ENCODE data around the gene SRRM3. TPM values are rescaled to one million over a fixed set of nuclear protein-coding genes. Genes with fewer than 3 reads are reported as not detected.
"Not testable (repeated sequence)": the region's sequence is repeated elsewhere in the genome, so short reads cannot be mapped to it uniquely, and the experiment has no call there.

SRRM3 gene
- total RNA-seq, 3 donors from 2014 or later (not counting 1 experiment from before 2014, with no cell fraction given), result not detected

DNA sequence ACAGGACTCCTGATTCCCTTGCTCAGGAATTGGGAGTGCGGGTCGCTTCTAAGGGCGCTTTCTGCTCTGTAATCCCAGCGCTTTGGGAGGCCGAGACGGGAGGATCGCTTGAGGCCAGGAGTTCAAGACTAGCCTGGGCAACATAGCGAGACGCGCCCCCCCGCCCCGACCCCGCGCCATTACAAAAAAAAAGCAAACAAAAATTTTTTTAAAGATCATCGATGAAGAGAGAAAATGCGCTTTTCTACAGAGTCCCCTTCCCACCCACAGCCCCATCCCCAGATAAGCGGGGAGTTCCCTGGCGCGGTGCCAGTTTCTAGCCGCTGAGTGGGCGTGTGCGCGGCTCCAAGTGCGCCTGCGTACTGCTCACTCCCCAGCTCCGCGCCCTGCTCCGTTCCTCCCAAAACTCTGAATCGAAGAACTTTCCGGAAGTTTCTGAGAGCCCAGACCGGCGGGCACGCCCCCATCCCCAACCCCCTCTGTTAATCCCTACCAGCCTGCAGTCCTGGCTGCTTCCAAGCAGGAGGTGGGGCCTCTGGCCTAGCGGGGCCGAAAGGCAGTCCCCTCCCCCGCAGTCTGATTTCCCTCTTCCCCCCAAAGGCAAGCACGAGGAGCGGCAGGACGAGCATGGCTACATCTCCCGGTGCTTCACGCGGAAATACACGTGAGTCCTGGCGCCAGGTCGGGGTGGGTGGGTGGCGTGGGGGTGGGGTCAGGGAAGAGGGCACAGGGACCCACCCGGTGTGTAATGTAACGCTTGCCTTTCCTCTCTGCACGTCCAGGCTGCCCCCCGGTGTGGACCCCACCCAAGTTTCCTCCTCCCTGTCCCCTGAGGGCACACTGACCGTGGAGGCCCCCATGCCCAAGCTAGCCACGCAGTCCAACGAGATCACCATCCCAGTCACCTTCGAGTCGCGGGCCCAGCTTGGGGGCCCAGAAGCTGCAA lies 101.8 kb downstream of the SRRM3 start:
- H3K27me3 ChIP-seq (ENCODE audit: control insufficient read depth, insufficient read depth, low read length), result no peaks in the 10 kb centered on the region
- TF ChIP-seq, protein P1, sequence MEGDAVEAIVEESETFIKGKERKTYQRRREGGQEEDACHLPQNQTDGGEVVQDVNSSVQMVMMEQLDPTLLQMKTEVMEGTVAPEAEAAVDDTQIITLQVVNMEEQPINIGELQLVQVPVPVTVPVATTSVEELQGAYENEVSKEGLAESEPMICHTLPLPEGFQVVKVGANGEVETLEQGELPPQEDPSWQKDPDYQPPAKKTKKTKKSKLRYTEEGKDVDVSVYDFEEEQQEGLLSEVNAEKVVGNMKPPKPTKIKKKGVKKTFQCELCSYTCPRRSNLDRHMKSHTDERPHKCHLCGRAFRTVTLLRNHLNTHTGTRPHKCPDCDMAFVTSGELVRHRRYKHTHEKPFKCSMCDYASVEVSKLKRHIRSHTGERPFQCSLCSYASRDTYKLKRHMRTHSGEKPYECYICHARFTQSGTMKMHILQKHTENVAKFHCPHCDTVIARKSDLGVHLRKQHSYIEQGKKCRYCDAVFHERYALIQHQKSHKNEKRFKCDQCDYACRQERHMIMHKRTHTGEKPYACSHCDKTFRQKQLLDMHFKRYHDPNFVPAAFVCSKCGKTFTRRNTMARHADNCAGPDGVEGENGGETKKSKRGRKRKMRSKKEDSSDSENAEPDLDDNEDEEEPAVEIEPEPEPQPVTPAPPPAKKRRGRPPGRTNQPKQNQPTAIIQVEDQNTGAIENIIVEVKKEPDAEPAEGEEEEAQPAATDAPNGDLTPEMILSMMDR (IDR thresholded peaks at IDR 0.05), result no peak
- no peaks in the 10 kb centered on the region for H3K36me3 Mint-ChIP-seq

DNA sequence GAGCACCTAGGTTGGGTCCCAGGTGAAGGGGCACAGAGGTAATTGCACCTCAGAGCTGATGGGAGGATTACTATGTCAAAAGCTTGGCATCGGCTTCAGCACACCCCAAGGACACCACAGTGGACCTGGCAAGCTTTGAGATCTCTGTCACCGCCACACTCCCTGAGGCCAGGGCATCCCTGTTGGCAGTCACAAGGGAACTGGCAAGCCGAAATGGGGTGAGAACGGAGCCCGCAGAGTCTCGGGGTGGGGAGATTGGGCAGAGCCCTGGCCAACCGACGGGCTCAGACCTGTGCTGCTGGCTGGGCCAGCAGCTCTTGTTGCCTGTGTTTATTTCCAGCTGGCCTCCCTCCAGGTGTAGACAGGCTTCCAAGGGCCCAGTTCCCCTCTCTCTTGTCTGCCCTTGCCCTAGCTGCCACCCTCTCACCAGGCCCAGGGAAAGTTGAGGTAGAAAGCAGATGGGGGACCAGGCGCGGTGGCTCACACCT lies 103.2 kb downstream of the SRRM3 start:
- Histone ChIP-seq H3K4me3 (ENCODE audit: low read length) (no peak overlapping the region), H3K4me1 (ENCODE audit: control insufficient read depth, insufficient read depth, low read length) (peaks cover 25% of the 10 kb centered on the region), H3K36me3 (ENCODE audit: control insufficient read depth, insufficient read depth, low read length) (no peaks in the 10 kb centered on the region), H3K27ac (ENCODE audit: low read length) (no peak overlapping the region), H3K9me3 (ENCODE audit: control insufficient read depth, insufficient read depth, low read length) (no peaks in the 10 kb centered on the region), H3K27me3 (ENCODE audit: control insufficient read depth, insufficient read depth, low read length) (no peaks in the 10 kb centered on the region)
- H3K9me3 Mint-ChIP-seq, result no peaks in the 10 kb centered on the region
- TF ChIP-seq, protein P1 (IDR thresholded peaks at IDR 0.05), result no peak
- H3K27ac Mint-ChIP-seq, result no peak overlapping the region
- no peaks in the 10 kb centered on the region for H3K36me3 Mint-ChIP-seq
- DNase-seq, result no peak
- WGBS (ENCODE audit: insufficient coverage), result 94% methylated on average over 10 of the region's 10 CpGs
- H3K27me3 Mint-ChIP-seq (ENCODE audit: low read depth in 2 of 2), result peaks cover 0 to 2% of the 10 kb centered on the region in 2 donors
- ATAC-seq, result no peak
- H3K4me3 Mint-ChIP-seq, result peak overlapping the region; percentile 6
- intact Hi-C loops (cut with micrococcal nuclease), result no loop called here
- H3K4me1 Mint-ChIP-seq, result peaks cover 5 to 21% of the 10 kb centered on the region in 2 donors

More for the DNA sequence above, 101.8 kb downstream of the SRRM3 start:
- peaks cover 5 to 21% of the 10 kb centered on the region in 2 donors for H3K4me1 Mint-ChIP-seq
- H3K4me1 ChIP-seq (ENCODE audit: control insufficient read depth, insufficient read depth, low read length), result peaks cover 25% of the 10 kb centered on the region
- WGBS (ENCODE audit: insufficient coverage), result 2% methylated on average over 56 of the region's 56 CpGs
- peak overlapping the region; percentile 88 for H3K4me3 Mint-ChIP-seq
- no peaks in the 10 kb centered on the region for H3K9me3 Mint-ChIP-seq
- no peaks in the 10 kb centered on the region for H3K9me3 ChIP-seq (ENCODE audit: control insufficient read depth, insufficient read depth, low read length)
- peak overlapping the region in 1 of 2 donors; percentile 80 for H3K27ac Mint-ChIP-seq
- peak; percentile 58 to 93 for DNase-seq
- ATAC-seq, result peak; percentile 50 to 65 (median 58)
- intact Hi-C loops (cut with micrococcal nuclease), result loop anchor here (1.0 kb wide), 1 partner anchor 11 kb away; no protein-coding TSS in a partner anchor
- peak overlapping the region; percentile 72 for H3K4me3 ChIP-seq (ENCODE audit: low read length)
- H3K27me3 Mint-ChIP-seq (ENCODE audit: low read depth in 2 of 2), result peaks cover 0 to 2% of the 10 kb centered on the region in 2 donors
- H3K27ac ChIP-seq (ENCODE audit: low read length), result peak overlapping the region; percentile 28
- no peaks in the 10 kb centered on the region for H3K36me3 ChIP-seq (ENCODE audit: control insufficient read depth, insufficient read depth, low read length)

DNA sequence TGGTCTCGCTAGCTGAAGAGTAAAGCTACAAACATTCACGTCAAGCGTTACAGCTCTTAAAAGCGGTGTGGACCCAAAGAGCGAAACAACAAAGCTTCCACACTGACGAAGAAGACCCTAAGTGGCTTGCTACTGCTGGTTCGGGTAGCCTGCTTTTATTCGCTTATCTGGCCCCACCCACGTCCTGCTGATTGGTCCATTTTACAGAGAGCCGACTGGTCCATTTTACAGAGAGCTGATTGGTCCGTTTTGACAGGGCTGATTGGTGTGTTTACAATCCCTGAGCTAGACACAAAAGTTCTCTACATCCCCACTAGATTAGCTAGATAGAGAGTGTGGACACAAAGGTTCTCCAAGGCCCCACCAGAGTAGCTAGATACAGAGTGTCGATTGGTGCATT lies 107.2 kb downstream of the SRRM3 start:
- H3K4me3 Mint-ChIP-seq; H3K27me3 Mint-ChIP-seq (ENCODE audit: low read depth in 2 of 2); H3K9me3 Mint-ChIP-seq; H3K36me3 ChIP-seq (ENCODE audit: control insufficient read depth, insufficient read depth, low read length); H3K27ac Mint-ChIP-seq; H3K36me3 Mint-ChIP-seq; DNase-seq; H3K4me1 Mint-ChIP-seq; H3K9me3 ChIP-seq (ENCODE audit: control insufficient read depth, insufficient read depth, low read length); H3K4me1 ChIP-seq (ENCODE audit: control insufficient read depth, insufficient read depth, low read length); H3K4me3 ChIP-seq (ENCODE audit: low read length); H3K27ac ChIP-seq (ENCODE audit: low read length); H3K27me3 ChIP-seq (ENCODE audit: control insufficient read depth, insufficient read depth, low read length); intact Hi-C loops (cut with micrococcal nuclease); ATAC-seq: not testable (repeated sequence)
- WGBS (ENCODE audit: insufficient coverage), result 83% methylated on average over 12 of the region's 12 CpGs

DNA sequence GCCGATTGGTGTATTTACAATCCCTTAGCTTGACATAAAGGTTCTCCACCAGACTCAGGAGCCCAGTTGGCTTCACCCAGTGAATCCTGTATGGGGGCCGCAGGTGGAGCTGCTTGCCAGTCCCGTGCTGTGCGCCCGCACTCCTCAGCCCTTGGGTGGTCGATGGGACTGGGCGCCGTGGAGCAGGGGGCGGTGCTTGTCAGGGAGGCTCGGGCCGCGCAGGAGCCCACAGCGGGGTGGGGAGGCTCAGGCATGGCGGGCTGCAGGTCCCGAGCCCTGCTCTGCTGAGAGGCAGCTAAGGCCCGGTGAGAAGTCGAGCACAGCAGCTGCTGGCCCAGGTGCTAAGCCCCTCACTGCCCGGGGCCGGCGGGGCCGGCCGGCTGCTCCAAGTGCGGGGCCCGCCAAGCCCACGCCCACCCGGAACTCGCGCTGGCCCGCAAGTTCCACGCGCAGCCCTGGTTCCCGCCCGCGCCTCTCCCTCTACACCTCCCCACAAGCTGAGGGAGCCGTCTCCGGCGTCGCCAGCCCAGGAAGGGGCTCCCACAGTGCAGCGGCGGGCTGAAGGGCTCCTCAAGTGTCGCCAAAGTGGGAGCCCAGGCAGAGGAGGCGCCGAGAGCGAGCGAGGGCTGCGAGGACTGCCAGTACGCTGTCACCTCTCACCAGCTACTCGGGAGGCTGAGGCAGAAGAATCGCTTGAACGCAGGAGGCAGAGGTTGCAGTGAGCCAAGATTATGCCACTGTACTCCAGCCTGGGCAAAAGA lies 107.8 kb downstream of the SRRM3 start:
- not testable (repeated sequence) for H3K9me3 ChIP-seq (ENCODE audit: control insufficient read depth, insufficient read depth, low read length); H3K27me3 Mint-ChIP-seq (ENCODE audit: low read depth in 2 of 2); H3K27ac ChIP-seq (ENCODE audit: low read length); ATAC-seq; H3K4me1 ChIP-seq (ENCODE audit: control insufficient read depth, insufficient read depth, low read length); H3K36me3 ChIP-seq (ENCODE audit: control insufficient read depth, insufficient read depth, low read length); H3K9me3 Mint-ChIP-seq; H3K27ac Mint-ChIP-seq; H3K4me3 ChIP-seq (ENCODE audit: low read length); DNase-seq; H3K36me3 Mint-ChIP-seq; H3K4me1 Mint-ChIP-seq; H3K4me3 Mint-ChIP-seq; H3K27me3 ChIP-seq (ENCODE audit: control insufficient read depth, insufficient read depth, low read length)
- intact Hi-C loops (cut with micrococcal nuclease), result loop anchor here (10.0 kb wide), 1 partner anchor 265 kb away; the partner anchor contains the start of genes MDH2 and STYXL1
- 95% methylated on average over 50 of the region's 50 CpGs for whole genome bisulfite sequencing (ENCODE audit: insufficient coverage)

Data from natural killer cell (primary cell).